GM21786 (cell line): ENCODE data around the gene SLC36A2.
"Not testable (repeated sequence)": the region's sequence is repeated elsewhere in the genome, so short reads cannot be mapped to it uniquely, and the experiment has no call there.

Experiments
- ATAC-seq: cut with Tn5 transposase; IDR thresholded peaks from one replicate; pipeline ENCODE4 v1.9.1; 2021; ENCODE audit not compliant: unreplicated experiment

SLC36A2 gene

DNA sequence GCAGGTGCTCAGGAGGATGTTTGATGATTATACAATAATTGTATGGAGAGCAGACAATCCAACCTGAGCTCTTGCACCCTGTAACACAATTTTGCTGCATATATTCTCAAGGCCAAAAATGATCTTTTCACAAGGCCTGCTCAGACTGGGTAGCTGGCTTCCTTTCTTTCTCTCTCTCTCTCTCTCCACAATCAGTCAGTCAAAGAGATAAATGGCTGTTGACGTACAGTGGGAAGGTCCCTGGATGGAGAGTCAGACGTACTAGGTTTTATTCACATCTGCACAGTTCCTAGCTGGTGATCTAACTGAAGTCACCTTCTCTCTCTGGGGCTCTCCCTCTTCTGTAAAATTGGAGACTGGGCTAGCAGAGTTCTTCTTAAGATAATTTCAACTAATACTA is 19.8 kb downstream of the SLC36A2 start:
- no peak for ATAC-seq

DNA sequence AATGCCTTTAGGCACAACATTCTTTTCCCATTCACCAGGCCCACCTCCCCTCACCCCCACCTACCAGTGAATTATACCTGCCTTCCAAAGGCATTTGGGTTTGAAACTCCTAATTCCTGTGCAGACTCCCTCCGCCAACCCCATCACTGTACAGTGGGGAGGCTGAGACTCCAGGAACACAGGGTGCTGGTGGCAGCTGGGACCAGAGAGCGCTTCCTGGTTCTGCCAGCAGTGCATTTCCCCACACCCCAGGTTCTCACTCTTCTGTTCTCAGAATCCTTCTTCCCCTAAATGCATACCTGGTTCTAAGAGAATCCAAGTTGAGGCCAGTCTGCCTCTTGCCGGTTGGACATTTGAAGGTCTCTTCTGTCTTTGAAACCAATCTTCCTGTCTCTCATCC is 21.1 kb downstream of the SLC36A2 start:
- no peak for ATAC-seq

DNA sequence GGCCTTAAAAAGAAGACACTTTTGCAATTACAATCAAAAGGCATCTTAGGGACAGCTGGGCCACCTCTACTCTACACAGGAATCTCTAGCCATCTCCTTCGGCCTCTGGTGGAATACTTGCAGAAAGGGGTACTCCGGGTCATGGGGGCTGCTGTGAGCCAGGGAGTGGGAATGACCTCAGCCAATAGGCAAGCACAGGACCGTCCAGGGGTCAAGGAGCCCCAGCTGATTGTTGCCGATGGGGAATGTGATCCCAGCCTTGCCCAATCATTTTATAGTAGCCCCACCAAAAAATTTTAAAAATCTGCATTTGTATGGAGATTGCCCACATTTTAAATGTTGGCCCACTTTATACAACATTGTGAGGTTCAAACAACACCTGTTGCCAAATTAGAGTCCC is 26.9 kb downstream of the SLC36A2 start:
- no peak for ATAC-seq

DNA sequence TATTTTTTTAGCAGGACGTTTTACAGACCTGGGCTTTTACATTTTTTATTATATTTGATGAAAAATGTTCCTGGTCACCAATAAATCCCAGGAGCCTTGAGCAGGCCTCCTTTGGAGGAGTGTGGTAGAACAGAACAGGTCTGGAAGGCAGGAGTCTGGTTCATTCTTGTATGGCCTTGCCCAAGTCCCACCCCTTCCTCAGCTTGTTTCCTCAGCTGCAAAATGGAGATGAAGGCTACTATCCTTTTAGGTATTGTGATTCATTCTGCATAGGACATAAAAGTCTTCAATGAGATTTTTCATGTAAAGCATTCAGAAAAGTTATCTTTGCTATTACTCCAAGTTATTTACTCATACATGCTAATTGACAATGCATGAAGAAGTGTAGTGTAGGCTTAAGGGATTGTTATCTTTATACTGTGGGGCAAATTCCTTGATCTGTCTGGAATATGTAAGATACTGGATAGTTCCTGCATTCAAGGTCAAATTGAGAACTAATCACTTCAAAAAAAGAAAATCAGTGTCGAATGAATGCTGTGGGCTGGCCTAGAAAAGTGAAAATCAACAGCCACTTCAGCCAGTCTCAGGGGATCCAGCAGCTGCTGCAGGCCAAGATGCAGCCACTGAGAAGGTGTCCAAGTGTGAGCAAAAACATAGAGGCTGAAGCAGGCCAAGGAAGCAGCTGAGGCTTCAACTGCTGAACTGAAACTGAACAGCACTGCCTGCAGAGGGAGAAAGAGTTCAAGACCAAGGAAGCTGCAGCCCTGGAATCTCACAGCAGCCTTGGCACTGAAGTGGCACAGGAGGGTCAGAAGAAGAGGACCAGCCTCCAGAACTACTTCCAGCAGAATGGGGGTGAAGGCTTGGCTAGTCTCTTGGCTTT is 28.3 kb downstream of the SLC36A2 start:
- ATAC-seq, result peak; percentile 91

DNA sequence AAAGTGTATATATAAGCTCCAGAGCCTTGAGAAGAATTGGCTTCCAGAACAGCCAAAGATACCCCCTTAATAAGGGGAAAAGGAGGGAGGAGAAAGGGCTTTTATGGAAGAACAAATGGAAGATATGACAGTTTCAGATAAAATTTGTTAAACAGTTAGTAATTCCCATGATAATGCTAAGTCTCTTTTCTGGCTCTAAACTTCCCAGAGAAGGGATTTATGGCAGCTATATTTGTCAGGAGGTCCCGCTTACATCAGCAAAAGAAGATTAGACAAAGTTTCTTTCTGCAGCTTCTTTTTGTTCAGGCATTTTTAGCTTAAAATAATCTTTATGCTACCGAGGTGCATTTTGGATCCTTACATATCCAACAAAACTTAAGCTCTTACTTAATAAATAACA is 29.5 kb downstream of the SLC36A2 start:
- ATAC-seq, result no peak

DNA sequence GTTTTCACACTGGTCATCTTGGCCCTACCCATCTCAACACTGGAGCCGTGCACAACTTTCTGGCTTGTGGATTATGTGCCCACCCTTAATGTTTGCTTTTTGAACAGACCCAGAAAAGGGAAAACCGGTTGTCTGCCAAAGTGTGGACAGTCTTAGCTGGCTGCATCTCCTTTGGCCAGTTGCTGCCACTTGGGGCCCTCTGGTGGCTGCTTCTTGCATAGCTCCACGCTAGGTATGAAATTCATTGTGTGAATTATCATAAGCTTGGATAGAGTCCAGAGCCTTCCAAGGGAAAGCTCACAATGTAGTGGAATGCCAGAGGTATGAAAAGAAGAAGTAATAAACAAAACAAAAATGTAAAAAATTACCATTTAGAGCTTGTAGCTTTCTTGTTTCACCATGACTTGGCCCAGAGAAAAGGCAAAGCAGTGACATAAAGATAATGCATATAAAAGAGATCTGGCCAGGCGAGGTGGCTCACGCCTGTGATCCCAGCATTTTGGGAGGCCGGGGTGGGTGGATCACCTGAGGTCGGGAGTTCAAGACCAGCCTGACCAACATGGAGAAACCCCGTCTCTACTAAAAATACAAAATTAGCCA is 31.3 kb downstream of the SLC36A2 start:
- peak; percentile 52 for ATAC-seq

DNA sequence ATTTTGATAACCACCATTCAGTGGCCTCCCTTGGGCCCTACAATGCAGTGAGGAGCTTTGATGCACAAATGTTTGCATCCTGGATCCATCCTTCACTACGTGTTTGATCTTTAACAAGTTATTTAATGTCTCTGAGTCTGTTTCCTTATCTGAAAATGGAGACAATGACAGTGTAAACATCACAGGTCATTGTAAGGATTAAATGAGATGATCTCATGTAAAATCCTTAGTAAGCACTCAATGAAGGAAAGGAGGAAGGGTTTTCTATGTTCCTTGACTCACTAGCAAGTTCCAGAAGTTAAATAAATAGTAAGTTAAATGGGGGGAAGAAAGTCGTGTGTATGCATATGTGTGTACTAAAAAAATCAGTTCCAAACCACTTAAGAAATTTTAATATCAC is 34.0 kb downstream of the SLC36A2 start:
- ATAC-seq, result no peak

DNA sequence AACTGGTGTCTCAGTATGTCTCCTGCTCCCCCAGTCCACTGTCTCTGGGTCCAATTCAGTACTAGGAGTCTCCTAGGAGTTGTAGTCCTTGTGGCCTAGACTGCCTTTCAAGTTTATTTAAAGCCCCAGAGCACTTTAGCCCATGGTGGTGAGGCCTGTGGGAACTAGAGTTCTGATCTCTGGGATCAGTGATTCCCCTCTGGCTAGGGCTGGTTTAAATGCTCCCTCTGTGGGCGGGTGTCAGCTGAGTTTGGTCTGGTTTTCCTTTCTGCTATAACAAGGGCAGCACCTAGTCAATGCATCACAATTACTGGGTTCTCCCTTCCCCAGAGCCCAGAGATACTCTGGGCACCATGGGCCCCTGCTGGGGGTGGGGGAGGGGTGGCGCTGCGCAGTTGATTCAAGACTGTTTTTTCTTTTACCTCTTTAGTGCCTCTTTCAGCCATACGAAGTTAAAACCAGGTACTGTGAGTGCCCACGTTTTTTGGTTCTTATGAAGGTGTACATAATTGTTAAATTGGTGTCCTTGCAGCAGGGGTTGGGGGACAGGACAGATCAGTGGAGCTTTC is 34.5 kb downstream of the SLC36A2 start:
- ATAC-seq, result no peak

DNA sequence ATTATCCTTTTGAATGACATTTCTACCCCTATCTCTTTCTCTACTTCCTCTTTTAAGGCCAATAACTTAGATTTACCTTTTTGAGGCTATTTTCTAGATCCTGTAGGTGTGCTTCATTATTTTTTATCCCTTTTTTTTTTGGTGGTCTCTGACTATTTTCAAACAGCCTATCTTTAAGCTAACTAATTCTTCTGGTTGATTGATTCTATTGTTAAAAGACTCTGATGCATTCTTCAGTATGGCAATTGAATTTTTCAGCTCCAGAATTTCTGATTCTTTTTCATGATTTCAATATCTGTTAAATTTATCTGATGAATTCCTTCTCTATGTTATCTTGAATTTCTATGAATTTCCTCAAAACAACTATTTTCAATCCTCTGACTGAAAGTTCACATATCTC is 36.4 kb downstream of the SLC36A2 start:
- ATAC-seq, result no peak

DNA sequence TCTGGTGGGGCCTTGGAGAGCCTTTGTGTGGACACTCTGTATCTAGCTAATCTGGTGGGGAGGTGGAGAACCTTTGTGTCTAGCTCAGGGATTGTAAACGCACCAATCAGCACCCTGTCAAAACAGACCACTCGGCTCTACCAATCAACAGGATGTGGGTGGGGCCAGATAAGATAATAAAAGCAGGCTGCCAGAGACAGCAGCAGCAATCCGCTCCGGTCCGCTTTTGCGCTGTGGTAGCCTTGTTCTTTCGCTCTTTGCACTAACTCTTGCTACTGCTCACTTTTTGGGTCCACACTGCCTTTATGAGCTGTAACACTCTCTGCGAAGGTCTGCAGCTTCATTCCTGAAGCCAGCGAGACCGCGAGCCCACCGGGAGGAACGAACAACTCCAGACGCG is 37.5 kb downstream of the SLC36A2 start:
- ATAC-seq, result not testable (repeated sequence)

DNA sequence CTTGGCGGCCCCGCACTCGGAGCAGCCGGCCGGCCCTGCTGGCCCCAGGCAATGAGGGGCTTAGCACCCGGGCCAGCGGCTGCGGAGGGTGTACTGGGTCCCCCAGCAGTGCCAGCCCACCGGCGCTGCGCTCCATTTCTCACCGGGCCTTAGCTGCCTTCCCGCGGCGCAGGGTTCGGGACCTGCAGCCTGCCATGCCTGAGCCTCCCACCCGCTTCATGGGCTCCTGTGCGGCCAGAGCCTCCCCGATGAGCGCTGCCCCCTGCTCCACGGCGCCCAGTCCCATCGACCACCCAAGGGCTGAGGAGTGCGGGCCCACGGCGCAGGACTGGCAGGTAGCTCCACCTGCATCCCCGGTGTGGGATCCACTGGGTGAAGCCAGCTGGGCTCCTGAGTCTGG is 38.1 kb downstream of the SLC36A2 start:
- not testable (repeated sequence) for ATAC-seq

DNA sequence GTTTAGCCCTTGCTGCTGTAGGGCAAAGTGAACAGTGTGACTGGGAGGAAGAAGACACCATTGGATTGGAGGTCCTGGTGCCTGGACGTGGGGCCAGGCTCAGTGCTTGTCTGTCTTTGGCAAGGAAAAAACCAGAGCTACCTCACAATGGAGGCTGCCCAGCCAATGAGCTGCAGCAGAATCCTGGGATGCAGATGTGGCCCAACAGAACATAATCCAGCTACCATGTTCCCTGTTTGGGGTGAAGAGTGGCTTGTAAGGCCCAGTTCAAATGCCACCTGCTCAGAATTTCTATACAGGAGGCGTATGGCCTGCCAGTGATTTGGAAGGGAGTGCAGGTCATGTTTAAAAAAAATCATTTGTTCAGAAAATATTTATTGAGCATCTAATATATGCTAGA is 43.7 kb downstream of the SLC36A2 start, which contains the start of gene SLC36A3:
TSS of gene SLC36A3 (minus strand) at position 101 of the 400 bp plus-strand sequence. CDS start 412 bp downstream, outside the sequence.
- ATAC-seq, result no peak

DNA sequence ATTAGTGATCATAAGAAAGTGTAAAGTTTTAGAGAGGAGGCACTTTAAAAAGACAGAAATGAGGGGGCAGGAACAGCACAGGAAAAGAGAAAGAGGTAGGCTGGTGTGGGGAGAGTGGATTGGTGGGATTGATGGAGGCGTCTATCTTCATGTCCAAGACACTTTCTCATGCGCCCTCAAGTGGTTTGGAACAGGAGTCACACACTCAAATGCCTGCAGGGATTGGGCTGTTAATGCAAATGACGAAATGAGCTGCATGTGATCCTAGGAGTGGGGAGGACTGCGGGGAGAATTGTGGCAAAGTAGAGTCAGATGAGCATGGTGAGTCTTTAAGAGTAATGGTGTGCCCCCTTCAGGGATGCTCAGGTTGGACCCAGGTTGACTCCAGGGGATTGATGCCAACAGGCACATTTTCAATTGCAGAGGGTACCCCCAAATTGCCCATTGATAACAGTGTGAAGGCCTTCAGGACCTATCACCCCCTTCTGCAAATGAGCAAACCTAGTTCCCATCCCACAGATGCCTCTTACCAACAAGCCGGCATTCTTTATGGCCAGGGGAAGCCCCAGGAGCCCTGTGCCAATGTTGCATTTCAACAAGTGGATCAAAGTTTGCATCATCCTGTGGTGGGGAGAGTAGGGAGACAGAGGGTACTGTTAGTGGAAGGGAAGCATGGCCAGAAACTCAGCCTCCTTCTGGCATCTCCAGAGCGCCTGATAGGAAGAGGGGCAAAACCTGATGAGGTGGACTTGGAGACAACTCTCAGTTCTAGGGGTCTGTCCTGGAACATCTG is 49.1 kb downstream of the SLC36A2 start:
- peak; percentile 91 for ATAC-seq

DNA sequence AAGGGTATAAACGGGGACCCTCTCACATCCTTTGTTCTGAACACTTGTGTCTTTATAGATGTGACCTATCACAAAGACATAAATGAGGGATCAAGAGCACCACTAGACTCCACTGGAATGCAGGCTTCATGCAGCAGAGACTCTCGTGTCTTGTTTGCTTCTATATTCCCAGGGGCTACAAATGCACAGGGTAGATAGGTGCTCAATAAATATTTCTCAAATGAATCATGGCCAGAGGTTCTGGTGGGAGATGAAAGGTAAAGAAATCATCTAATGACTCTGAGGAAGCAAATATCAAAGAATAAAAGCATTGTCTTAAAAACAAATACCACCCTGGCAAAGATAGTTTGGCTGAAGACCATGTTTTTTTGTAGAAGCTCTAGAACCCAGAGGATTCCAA is 50.4 kb downstream of the SLC36A2 start:
- ATAC-seq, result no peak

DNA sequence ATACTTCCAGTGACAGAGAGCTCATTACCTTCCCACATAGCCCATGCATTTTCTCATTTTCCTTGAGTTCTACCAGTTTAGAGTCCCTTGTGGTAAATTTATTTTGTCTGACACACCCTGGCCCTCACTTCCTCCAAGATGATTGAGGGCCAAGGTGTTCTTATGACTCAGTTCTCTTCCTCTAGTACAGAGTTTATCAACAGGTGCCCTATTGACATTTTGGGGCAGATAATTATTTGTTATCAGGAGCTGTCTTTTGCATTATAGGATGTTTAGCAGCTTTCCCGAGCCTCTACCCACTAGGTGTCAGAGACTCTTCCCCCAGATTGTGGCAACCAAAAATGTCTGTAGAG is 50.9 kb downstream of the SLC36A2 start:
- no peak for ATAC-seq

DNA sequence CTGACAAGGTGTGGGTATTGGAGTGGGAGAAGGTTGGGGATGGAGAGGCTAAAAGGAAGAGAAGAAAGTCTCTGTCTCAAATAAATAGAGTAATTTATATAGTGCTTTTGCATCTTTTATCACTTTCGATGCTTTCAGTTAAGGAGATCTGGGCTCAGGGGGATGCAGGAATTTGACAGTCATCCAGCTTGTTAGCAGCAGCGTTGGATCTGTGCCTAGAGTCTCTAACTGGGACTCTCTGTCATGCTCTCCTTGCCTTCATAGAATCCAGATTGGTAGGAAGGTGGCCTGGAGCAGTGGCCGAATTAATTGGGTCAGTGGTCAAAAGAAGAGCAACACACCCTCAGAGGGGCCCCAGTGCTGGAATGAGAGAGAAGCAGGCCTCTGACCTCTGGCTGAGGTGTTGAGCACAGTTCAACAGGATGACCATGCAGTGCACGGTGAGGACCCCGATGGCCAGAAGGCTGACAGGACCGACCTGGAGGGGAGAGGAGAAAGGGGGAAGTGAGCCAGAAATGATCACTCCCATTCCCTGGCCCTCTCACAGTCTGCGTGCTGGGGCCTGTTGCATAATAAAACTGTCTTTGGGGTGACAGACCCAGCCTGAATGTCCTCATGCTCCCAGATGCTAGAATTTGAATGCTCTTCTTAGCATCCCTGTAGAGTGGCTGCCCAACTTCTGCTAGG is 51.4 kb downstream of the SLC36A2 start:
- ATAC-seq, result no peak

DNA sequence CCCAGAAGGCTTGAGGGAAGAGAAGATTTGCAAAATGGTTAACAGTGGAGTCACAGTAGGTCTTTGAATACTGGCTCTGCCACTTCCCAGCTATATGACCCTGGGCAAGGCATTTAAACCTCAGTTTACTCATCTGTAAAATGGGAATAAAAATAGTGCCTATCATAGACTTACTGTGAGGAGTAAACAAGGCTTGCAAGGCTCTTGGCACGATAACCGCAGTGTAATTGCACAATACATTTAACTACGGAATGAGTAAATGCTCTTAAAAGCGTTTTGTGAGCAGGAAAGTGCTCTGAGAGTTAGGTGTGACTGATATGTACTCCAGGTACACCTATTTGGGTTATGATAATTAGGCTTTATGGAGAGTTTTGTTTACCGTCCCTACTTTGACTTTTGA is 52.2 kb downstream of the SLC36A2 start:
- no peak for ATAC-seq

DNA sequence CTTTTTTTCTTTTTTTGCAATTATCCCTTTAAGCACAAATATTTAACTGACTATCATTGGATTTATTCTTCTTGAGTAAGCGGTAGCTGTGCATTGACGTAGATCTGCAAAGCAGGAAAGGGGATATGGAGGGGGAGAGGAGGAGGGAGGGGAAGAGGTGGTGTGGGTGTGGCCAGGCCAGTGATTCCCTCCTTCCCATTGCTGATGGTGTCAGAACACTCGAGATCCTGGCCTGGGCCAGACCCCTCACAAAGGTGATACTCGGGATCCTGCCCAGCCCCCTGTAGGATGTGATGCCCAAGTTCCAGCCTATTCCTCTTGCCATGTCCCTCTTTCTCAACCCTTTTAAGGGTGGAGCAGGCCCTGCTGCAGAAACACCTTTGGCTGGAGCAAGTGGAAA is 53.7 kb downstream of the SLC36A2 start:
- ATAC-seq, result no peak

DNA sequence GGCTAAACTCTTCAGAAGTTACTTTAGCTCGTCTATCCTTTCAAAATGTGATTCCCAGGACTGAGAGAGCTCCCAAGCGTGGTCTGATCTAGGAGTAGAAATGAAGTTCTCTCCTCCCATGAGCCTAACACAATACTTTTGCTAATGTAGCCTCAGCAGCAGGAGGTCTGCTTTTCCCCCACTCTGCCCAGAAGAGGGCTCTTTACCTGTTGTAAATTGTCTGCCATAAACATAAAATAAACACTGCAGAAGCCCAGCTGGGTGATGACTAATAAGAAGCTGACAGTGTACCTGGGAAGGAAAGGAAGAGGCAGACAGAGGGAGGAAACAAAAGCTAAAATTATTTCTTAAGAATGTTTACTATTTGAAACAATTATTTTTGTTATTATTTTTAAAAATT is 59.2 kb downstream of the SLC36A2 start:
- peak; percentile 75 for ATAC-seq

DNA sequence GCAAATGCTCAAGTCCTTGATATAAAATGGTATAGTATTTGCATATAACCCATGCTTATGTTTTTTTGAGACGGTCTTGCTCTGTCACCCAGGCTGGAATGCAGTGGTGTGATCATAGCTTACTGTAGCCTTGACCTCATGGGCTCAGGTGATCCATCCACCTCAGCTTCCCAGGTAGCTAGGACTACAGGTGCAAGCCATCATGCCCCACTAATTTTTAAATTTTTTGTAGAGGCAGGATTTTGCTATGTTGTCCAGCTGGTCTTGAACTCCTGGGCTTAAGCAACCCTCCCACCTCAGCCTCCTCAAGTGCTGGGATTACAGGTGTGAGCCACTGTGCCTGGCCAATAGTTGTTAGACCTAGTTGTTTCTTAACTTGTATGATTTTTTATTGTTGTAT is 61.1 kb downstream of the SLC36A2 start:
- ATAC-seq, result no peak

DNA sequence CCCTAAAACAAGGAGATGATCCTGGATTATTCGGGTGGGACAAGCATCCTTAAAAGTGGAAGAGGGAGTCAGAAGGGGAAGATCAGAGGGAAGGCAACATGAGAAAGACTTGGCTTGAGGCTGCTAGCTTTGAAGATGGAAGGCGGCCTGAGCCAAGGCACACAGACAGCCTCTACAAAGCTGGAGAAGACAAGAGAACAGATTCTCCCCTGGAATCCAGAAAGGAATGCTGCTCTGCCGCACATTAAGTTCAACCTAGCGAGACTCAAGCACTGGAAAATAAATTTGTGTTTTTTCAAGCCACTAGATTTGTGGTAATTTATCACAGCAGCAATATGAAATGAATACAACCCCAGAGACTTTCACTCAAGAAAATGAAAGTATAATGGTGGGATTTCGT is 61.7 kb downstream of the SLC36A2 start:
- ATAC-seq, result no peak
